ENCODE results near the gene ATP10A.

DNA sequence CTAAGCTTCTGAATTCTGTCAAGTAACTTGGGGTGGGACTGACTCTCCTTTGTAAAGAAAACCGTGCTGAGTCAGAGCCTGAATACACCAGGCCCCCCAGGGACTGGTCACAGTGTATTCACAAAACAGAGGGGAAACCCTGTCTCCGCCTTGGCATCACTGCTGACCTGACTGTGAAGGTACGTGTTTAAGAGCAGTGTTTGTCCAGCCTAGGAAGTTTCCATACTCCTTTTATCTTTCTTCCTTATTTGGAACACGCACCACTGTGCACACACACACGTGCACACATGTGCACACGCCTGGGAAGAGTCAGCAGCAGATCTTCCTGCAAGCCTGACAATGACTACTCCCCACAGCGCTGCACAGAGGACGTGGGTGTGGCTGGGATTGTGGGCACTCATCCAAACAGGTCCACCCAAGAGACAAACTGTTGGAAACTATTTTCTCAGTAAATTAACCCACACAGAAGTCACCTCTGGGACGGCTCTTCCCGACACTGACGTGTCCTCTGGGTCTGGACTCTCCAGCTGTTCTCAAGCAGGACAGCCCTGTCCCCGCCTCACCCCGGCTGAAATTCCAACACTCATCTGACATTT lies 87.7 kb downstream of the ATP10A start:
- TF ChIP-seq, protein P1, sequence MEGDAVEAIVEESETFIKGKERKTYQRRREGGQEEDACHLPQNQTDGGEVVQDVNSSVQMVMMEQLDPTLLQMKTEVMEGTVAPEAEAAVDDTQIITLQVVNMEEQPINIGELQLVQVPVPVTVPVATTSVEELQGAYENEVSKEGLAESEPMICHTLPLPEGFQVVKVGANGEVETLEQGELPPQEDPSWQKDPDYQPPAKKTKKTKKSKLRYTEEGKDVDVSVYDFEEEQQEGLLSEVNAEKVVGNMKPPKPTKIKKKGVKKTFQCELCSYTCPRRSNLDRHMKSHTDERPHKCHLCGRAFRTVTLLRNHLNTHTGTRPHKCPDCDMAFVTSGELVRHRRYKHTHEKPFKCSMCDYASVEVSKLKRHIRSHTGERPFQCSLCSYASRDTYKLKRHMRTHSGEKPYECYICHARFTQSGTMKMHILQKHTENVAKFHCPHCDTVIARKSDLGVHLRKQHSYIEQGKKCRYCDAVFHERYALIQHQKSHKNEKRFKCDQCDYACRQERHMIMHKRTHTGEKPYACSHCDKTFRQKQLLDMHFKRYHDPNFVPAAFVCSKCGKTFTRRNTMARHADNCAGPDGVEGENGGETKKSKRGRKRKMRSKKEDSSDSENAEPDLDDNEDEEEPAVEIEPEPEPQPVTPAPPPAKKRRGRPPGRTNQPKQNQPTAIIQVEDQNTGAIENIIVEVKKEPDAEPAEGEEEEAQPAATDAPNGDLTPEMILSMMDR (IDR thresholded peaks at IDR 0.05) = no peak
- TF ChIP-seq POLR2A (IDR thresholded peaks at IDR 0.05) = no peak

All from adrenal gland (tissue), 5 donors.